Caco-2 (cell line): Measurements from ENCODE around the gene FHIT. TPM values are rescaled to one million over a fixed set of nuclear protein-coding genes. Genes with fewer than 3 reads are reported as not detected.

ENCODE experiments used
- BruUV-seq: library from RNA; stranded (reverse); fragments of 400-500 nt; replicated peaks from 2 replicates; lab custom pipeline; 2021; lab: Mats Ljungman, UMichigan
- CTCF ChIA-PET: fragments of 300-600 bp; sonication (Branson Sonifier 250); formaldehyde crosslinking; loops from one replicate; lab custom pipeline; 2022; ENCODE audit warnings: antibody characterized with exemption; lab: Charles Lee
- POLR2A ChIA-PET: fragments of 300-600 bp; sonication (Branson Sonifier 250); formaldehyde crosslinking; loops from one replicate; lab custom pipeline; 2022; ENCODE audit warnings: antibody characterized with exemption; lab: Charles Lee
- DNase-seq, 2 experiments: peaks; one replicate each; pipeline versions ENCODE4 v3.0.0 to v3.0.0-alpha.2; 2020 to 2022
- H3K27me3 ChIP-seq: replicated peaks from 2 replicates; pipeline ENCODE4 v1.6.0; 2011; ENCODE audit warnings: low read length; ENCODE audit not compliant: control insufficient read depth, insufficient read depth
- H3K36me3 ChIP-seq: 2 replicates; pipeline ENCODE4 v1.5.1; 2011; ENCODE audit warnings: low read length; ENCODE audit not compliant: control insufficient read depth, insufficient read depth
- H3K4me1 ChIP-seq: fragments of 250-450 bp; sonication (Bioruptor Pico); 2 replicates; pipeline ENCODE4 v1.5.1; 2020; ENCODE audit warnings: mild to moderate bottlenecking
- H3K4me3 ChIP-seq: 2 replicates; pipeline ENCODE4 v1.5.1; 2011; ENCODE audit warnings: low read depth, mild to moderate bottlenecking, control low read depth, low read length
- H3K9me3 ChIP-seq: fragments of 250-450 bp; sonication (Bioruptor Pico); 2 replicates; pipeline ENCODE4 v1.5.1; 2020; ENCODE audit warnings: mild to moderate bottlenecking, moderate library complexity
- H3K27ac Mint-ChIP-seq: one replicate; pipeline ENCODE4 v1.8.0; 2022; ENCODE audit warnings: mixed read lengths; ENCODE audit not compliant: unreplicated experiment
- H3K27me3 Mint-ChIP-seq: one replicate; pipeline ENCODE4 v1.8.0; 2022; ENCODE audit warnings: mixed read lengths; ENCODE audit not compliant: insufficient read depth, unreplicated experiment
- H3K36me3 Mint-ChIP-seq: one replicate; pipeline ENCODE4 v1.8.0; 2022; ENCODE audit warnings: mild to moderate bottlenecking, mixed read lengths; ENCODE audit not compliant: insufficient read depth, unreplicated experiment
- H3K4me1 Mint-ChIP-seq: one replicate; pipeline ENCODE4 v1.8.0; 2022; ENCODE audit warnings: low read depth, mixed read lengths; ENCODE audit not compliant: unreplicated experiment
- H3K4me3 Mint-ChIP-seq: one replicate; pipeline ENCODE4 v1.8.0; 2022; ENCODE audit warnings: mild to moderate bottlenecking, moderate library complexity, mixed read lengths; ENCODE audit not compliant: unreplicated experiment
- H3K9me3 Mint-ChIP-seq: one replicate; pipeline ENCODE4 v1.8.0; 2022; ENCODE audit warnings: mixed read lengths; ENCODE audit not compliant: unreplicated experiment
- CTCF ChIP-seq, 2 experiments: fragments of 200-600 bp in 1 of 2; IDR thresholded peaks; 1 replicate in 1 of 2; 2 replicates in 1 of 2; pipeline versions ENCODE4 v1.5.1 to v1.8.0; 2011 to 2022; ENCODE audit warnings: antibody characterized with exemption in 1 of 2, control low read depth in 1 of 2, inconsistent platforms in 1 of 2, low read depth in 1 of 2, low read length in 1 of 2, mild to moderate bottlenecking in 1 of 2, moderate library complexity in 1 of 2; ENCODE audit not compliant: insufficient read depth in 1 of 2, severe bottlenecking in 1 of 2, unreplicated experiment in 1 of 2
- intact Hi-C: fragments of 100-400 bp; cut with micrococcal nuclease; formaldehyde crosslinking; loops from one replicate; pipeline ENCODE4 v1.10.0; 2022; ENCODE audit not compliant: unreplicated experiment
- total RNA-seq: library from RNA; stranded (reverse); gene quantifications from 2 replicates; pipeline ENCODE4 v1.2.3, GENCODE V29; 2022

Gene FHIT
- total RNA-seq, 1 experiment from 2014 or later, result 8.3 TPM

GRCh38 chr3:60448696-60449095 is 802.6 kb downstream of the FHIT start:
- Mint-ChIP-seq H3K36me3 (no peaks in the 10 kb centered on the region), H3K4me1 (no peaks in the 10 kb centered on the region), H3K4me3 (no peak overlapping the region), H3K9me3 (no peaks in the 10 kb centered on the region), H3K27me3 (no peaks in the 10 kb centered on the region), H3K27ac (no peak overlapping the region)
- intact Hi-C loops, result no loop called here
- no peak for TF ChIP-seq CTCF (IDR thresholded peaks at IDR 0.05; ENCODE audit: insufficient read depth in 1 of 2, low read depth in 1 of 2, low read length in 1 of 2, severe bottlenecking in 1 of 2, unreplicated experiment in 1 of 2)
- no peak for DNase-seq
- Histone ChIP-seq H3K4me1 (0 out of 2 replicates have a peak, but pooled peaks cover 6% of the 10 kb centered on the region), H3K4me3 (no peak overlapping the region), H3K36me3 (no peaks in the 10 kb centered on the region), H3K9me3 (no peaks in the 10 kb centered on the region), H3K27me3 (no peaks in the 10 kb centered on the region)
- ChIA-PET CTCF (no interaction called here), POLR2A (no interaction called here)
- no TSS peak for BruUV-seq

- Histone ChIP-seq H3K36me3 (no peaks in the 10 kb centered on the region), H3K4me3 (no peak overlapping the region), H3K27me3 (no peaks in the 10 kb centered on the region), H3K4me1 (no peaks in the 10 kb centered on the region), H3K9me3 (no peaks in the 10 kb centered on the region)
- Mint-ChIP-seq H3K9me3 (no peaks in the 10 kb centered on the region), H3K27me3 (no peaks in the 10 kb centered on the region), H3K27ac (no peak overlapping the region), H3K4me3 (no peak overlapping the region), H3K4me1 (no peaks in the 10 kb centered on the region), H3K36me3 (no peaks in the 10 kb centered on the region)
- no TSS peak for BruUV-seq
- no peak for DNase-seq
- TF ChIP-seq CTCF (IDR thresholded peaks at IDR 0.05; ENCODE audit: insufficient read depth in 1 of 2, low read depth in 1 of 2, low read length in 1 of 2, severe bottlenecking in 1 of 2, unreplicated experiment in 1 of 2), result no peak
- ChIA-PET CTCF (no interaction called here), POLR2A (no interaction called here)
- intact Hi-C loops, result no loop called here
These were observed 805.8 kb downstream of the FHIT start for GRCh38 chr3:60445446-60445845.

GRCh38 chr3:60444898-60445437 is 806.3 kb downstream of the FHIT start:
- Histone ChIP-seq H3K27me3 (no peaks in the 10 kb centered on the region), H3K4me3 (no peak overlapping the region), H3K36me3 (no peaks in the 10 kb centered on the region), H3K4me1 (no peaks in the 10 kb centered on the region), H3K9me3 (no peaks in the 10 kb centered on the region)
- H3K9me3 Mint-ChIP-seq, result no peaks in the 10 kb centered on the region
- no peaks in the 10 kb centered on the region for H3K27me3 Mint-ChIP-seq
- no peak overlapping the region for H3K4me3 Mint-ChIP-seq
- ChIA-PET CTCF (no interaction called here), POLR2A (no interaction called here)
- BruUV-seq, result no TSS peak
- H3K27ac Mint-ChIP-seq, result no peak overlapping the region
- no peak for DNase-seq
- no peak for TF ChIP-seq CTCF (IDR thresholded peaks at IDR 0.05; ENCODE audit: insufficient read depth in 1 of 2, low read depth in 1 of 2, low read length in 1 of 2, severe bottlenecking in 1 of 2, unreplicated experiment in 1 of 2)
- intact Hi-C loops, result no loop called here
- H3K36me3 Mint-ChIP-seq, result no peaks in the 10 kb centered on the region
- H3K4me1 Mint-ChIP-seq, result no peaks in the 10 kb centered on the region
